Common myeloid progenitor, CD34-positive (primary cell): ENCODE results near the gene NTN3.

Source experiments
- CTCF ChIA-PET: fragments of 350-600 bp; sonication (Branson Sonifier 250); formaldehyde crosslinking; loops from one replicate; lab custom pipeline; 2021; ENCODE audit warnings: antibody characterized with exemption; lab: Charles Lee
- POLR2A ChIA-PET: fragments of 350-600 bp; sonication (Branson Sonifier 250); formaldehyde crosslinking; loops from one replicate; lab custom pipeline; 2021; ENCODE audit warnings: antibody characterized with exemption; lab: Charles Lee
- DNase-seq, 3 donors: peaks; one replicate each; pipeline versions ENCODE4 v3.0.0 to v3.0.0-alpha.2; 2013
- H3K27ac ChIP-seq, 2 experiments: 1 replicate in 1 of 2; 2 replicates in 1 of 2; pipeline ENCODE4 v1.7.0; 2013; ENCODE audit warnings: inconsistent platforms in 2 of 2, low read length in 2 of 2, mild to moderate bottlenecking in 2 of 2, low read depth in 1 of 2, moderate library complexity in 1 of 2; ENCODE audit not compliant: severe bottlenecking in 2 of 2, insufficient read depth in 1 of 2, poor library complexity in 1 of 2
- H3K27me3 ChIP-seq, 5 experiments: replicated peaks in 2 of 5; 1 replicate in 3 of 5; 2 replicates in 2 of 5; pipeline versions ENCODE4 v1.6.1 to v1.7.0; 2013; ENCODE audit warnings: low read length in 4 of 5, mild to moderate bottlenecking in 2 of 5, moderate library complexity in 2 of 5, inconsistent platforms in 1 of 5; ENCODE audit not compliant: insufficient read depth in 5 of 5, control insufficient read depth in 4 of 5
- H3K36me3 ChIP-seq, 4 experiments: 1 replicate in 2 of 4; 2 replicates in 2 of 4; pipeline versions ENCODE4 v1.6.1 to v1.7.0; 2013; ENCODE audit warnings: low read length in 3 of 4, control low read depth in 1 of 4, mild to moderate bottlenecking in 1 of 4; ENCODE audit not compliant: control insufficient read depth in 4 of 4, insufficient read depth in 4 of 4
- H3K4me1 ChIP-seq, 4 experiments: 1 replicate in 3 of 4; 2 replicates in 1 of 4; pipeline versions ENCODE4 v1.6.1 to v1.7.1; 2013; ENCODE audit warnings: low read length in 3 of 4, mild to moderate bottlenecking in 3 of 4, control low read depth in 1 of 4, inconsistent platforms in 1 of 4, moderate library complexity in 1 of 4; ENCODE audit not compliant: control insufficient read depth in 4 of 4, insufficient read depth in 4 of 4; ENCODE audit errors: control extremely low read depth in 1 of 4
- H3K4me3 ChIP-seq, 7 experiments: 1 replicate in 4 of 7; 2 replicates in 3 of 7; pipeline versions ENCODE4 v1.5.1 to v1.7.0; 2013; ENCODE audit warnings: mild to moderate bottlenecking in 7 of 7, low read length in 6 of 7, moderate library complexity in 6 of 7, inconsistent platforms in 2 of 7, low read depth in 2 of 7, control low read depth in 1 of 7; ENCODE audit not compliant: insufficient read depth in 4 of 7, control insufficient read depth in 1 of 7; ENCODE audit errors: extremely low read depth in 1 of 7
- H3K9me3 ChIP-seq, 5 experiments: 1 replicate in 4 of 5; 2 replicates in 1 of 5; pipeline versions ENCODE4 v1.6.1 to v1.7.1; 2013; ENCODE audit warnings: low read length in 4 of 5, mild to moderate bottlenecking in 2 of 5, inconsistent platforms in 1 of 5, low read depth in 1 of 5, moderate library complexity in 1 of 5; ENCODE audit not compliant: control insufficient read depth in 4 of 5, insufficient read depth in 2 of 5; ENCODE audit errors: control extremely low read depth in 1 of 5
- WGBS: methylation state at CpG from one replicate; pipeline ENCODE4 v1.1.5; 2013; ENCODE audit not compliant: insufficient coverage; 5-methylcytosine and 5-hydroxymethylcytosine counted together

NTN3 gene

GRCh38 chr16:2427526-2427925 lies 43.6 kb upstream of the NTN3 start:
- WGBS: 100% methylated on average over 4 of the region's 4 CpGs
- DNase-seq: no peak
- Histone ChIP-seq H3K4me3 (no peak overlapping the region), H3K27me3 (no peaks in the 10 kb centered on the region), H3K4me1 (peaks cover 0 to 27% (median 22%) of the 10 kb centered on the region in 4 experiments), H3K9me3 (no peaks in the 10 kb centered on the region), H3K36me3 (peaks cover 0 to 7% (median 5%) of the 10 kb centered on the region in 4 experiments), H3K27ac (no peak overlapping the region)
- ChIA-PET POLR2A (interaction anchor here (1.0 kb wide), 1 partner anchor 47 kb away, joined by 3 read pairs; the partner anchor contains the start of gene TBC1D24), CTCF (interaction anchor here (0.7 to 1.6 kb wide), 3 partner anchors 15 to 87 kb away, joined by 4 to 7 read pairs (median 4); partner anchors contain the start of gene ABCA3)

- peak overlapping the region in 5 of 7 experiments; percentile 68 to 89 (median 86) for H3K4me3 ChIP-seq
- 38% methylated on average over 19 of the region's 28 CpGs for WGBS
- no peaks in the 10 kb centered on the region for H3K9me3 ChIP-seq
- peak in 1 of 3 donors; percentile 11 for DNase-seq
- peaks cover 6 to 13% (median 12%) of the 10 kb centered on the region in 4 experiments for H3K36me3 ChIP-seq
- ChIA-PET POLR2A (interaction anchor here (1.0 kb wide), 1 partner anchor 47 kb away, joined by 3 read pairs; the partner anchor contains the start of gene TBC1D24), CTCF (interaction anchor here (1.0 to 3.7 kb wide), 6 partner anchors 11 to 88 kb away, joined by 3 to 16 read pairs (median 6); partner anchors contain the start of gene ABCA3)
- peak overlapping the region in 1 of 2 experiments; percentile 49 for H3K27ac ChIP-seq
- peaks cover 0 to 27% (median 22%) of the 10 kb centered on the region in 4 experiments for H3K4me1 ChIP-seq
- no peaks in the 10 kb centered on the region for H3K27me3 ChIP-seq
These were observed 42.9 kb upstream of the NTN3 start for GRCh38 chr16:2428051-2428783.

GRCh38 chr16:2428784-2429033 lies 42.4 kb upstream of the NTN3 start:
- no peaks in the 10 kb centered on the region for H3K27me3 ChIP-seq
- peak overlapping the region in 1 of 2 experiments; percentile 49 for H3K27ac ChIP-seq
- peak overlapping the region; percentile 49 to 89 (median 77) for H3K4me3 ChIP-seq
- 1% methylated on average over 23 of the region's 24 CpGs for WGBS
- peaks cover 0 to 27% (median 22%) of the 10 kb centered on the region in 4 experiments for H3K4me1 ChIP-seq
- no peaks in the 10 kb centered on the region for H3K9me3 ChIP-seq
- peaks cover 6 to 17% (median 14%) of the 10 kb centered on the region in 4 experiments for H3K36me3 ChIP-seq
- DNase-seq: no peak
- POLR2A ChIA-PET: interaction anchor here (1.0 kb wide), 1 partner anchor 46 kb away, joined by 3 read pairs; the partner anchor contains the start of gene TBC1D24
- CTCF ChIA-PET: interaction anchor here (1.0 to 3.7 kb wide), 5 partner anchors 11 to 72 kb away, joined by 3 to 16 read pairs (median 4); no protein-coding TSS in a partner anchor

GRCh38 chr16:2429034-2429770 lies 41.9 kb upstream of the NTN3 start, which contains the start of gene CCNF:
TSS of gene CCNF (plus strand) at chr16:2429447. CDS start at chr16:2429482, 35 bp downstream.
- peaks cover 6 to 20% (median 14%) of the 10 kb centered on the region in 4 experiments for H3K36me3 ChIP-seq
- no peaks in the 10 kb centered on the region for H3K27me3 ChIP-seq
- H3K27ac ChIP-seq: peak within 1 kb of the TSS in 1 of 2 experiments; percentile 49
- DNase-seq: peak; percentile 93 to 97 (median 96)
- peaks cover 0 to 27% (median 22%) of the 10 kb centered on the region in 4 experiments for H3K4me1 ChIP-seq
- H3K9me3 ChIP-seq: no peaks in the 10 kb centered on the region
- H3K4me3 ChIP-seq: peak within 1 kb of the TSS; percentile 68 to 89 (median 77)
- 0% methylated on average over 73 of the region's 103 CpGs for WGBS
- ChIA-PET POLR2A (interaction anchor here (0.6 to 1.4 kb wide), 3 partner anchors 9 to 464 kb away, joined by 3 to 4 read pairs (median 3); partner anchors contain the start of genes RPS2 and TRAF7), CTCF (interaction anchor here (1.0 to 3.7 kb wide), 7 partner anchors 10 to 235 kb away, joined by 3 to 16 read pairs (median 4); no protein-coding TSS in a partner anchor)

- peaks cover 6 to 24% (median 14%) of the 10 kb centered on the region in 4 experiments for H3K36me3 ChIP-seq
- DNase-seq: peak; percentile 44 to 60 (median 60)
- H3K27me3 ChIP-seq: no peaks in the 10 kb centered on the region
- H3K4me3 ChIP-seq: peak overlapping the region; percentile 67 to 89 (median 77)
- ChIA-PET POLR2A (interaction anchor here (0.6 to 1.4 kb wide), 4 partner anchors 10 to 465 kb away, joined by 3 to 6 read pairs (median 4); partner anchors contain the start of genes RPS2 and TRAF7), CTCF (interaction anchor here (0.7 to 3.7 kb wide), 7 partner anchors 13 to 235 kb away, joined by 3 to 16 read pairs (median 4); no protein-coding TSS in a partner anchor)
- H3K27ac ChIP-seq: peak overlapping the region in 1 of 2 experiments; percentile 34
- H3K9me3 ChIP-seq: no peaks in the 10 kb centered on the region
- H3K4me1 ChIP-seq: peaks cover 0 to 27% (median 22%) of the 10 kb centered on the region in 4 experiments
- 1% methylated on average over 33 of the region's 46 CpGs for WGBS
These were observed 41.1 kb upstream of the NTN3 start for GRCh38 chr16:2429771-2430663.

- Histone ChIP-seq H3K27me3 (no peaks in the 10 kb centered on the region), H3K9me3 (no peaks in the 10 kb centered on the region), H3K4me3 (no peak overlapping the region), H3K36me3 (peaks cover 7 to 41% (median 25%) of the 10 kb centered on the region in 4 experiments), H3K4me1 (peaks cover 0 to 27% (median 22%) of the 10 kb centered on the region in 4 experiments), H3K27ac (no peak overlapping the region)
- CTCF ChIA-PET: interaction anchor here (0.7 to 1.1 kb wide), 2 partner anchors 69 to 327 kb away, joined by 3 read pairs; no protein-coding TSS in a partner anchor
- POLR2A ChIA-PET: interaction anchor here (0.7 kb wide), 1 partner anchor 100 kb away, joined by 4 read pairs; no protein-coding TSS in a partner anchor
- 96% methylated on average over 5 of the region's 6 CpGs for WGBS
- peak in 2 of 3 donors; percentile 26 to 30 for DNase-seq
These were observed 38.8 kb upstream of the NTN3 start for GRCh38 chr16:2432286-2432685.
